Smooth muscle cell (in vitro differentiated cells): ENCODE measurements around the gene THRAP3. TPM values are rescaled to one million over a fixed set of nuclear protein-coding genes. Genes with fewer than 3 reads are reported as not detected.

ENCODE experiments used
- DNase-seq: peaks from one replicate; lab custom pipeline; 2025; ENCODE audit not compliant: unreplicated experiment; lab: John Stamatoyannopoulos, UW
- H2AFZ ChIP-seq: fragments of 200-600 bp; sonication (generic); 2 replicates; pipeline ENCODE4 v1.6.0; 2016; ENCODE audit warnings: antibody characterized with exemption, low read depth, mild to moderate bottlenecking
- H3F3A ChIP-seq: fragments of 200-600 bp; sonication (generic); 2 replicates; pipeline ENCODE4 v1.6.0; 2017; ENCODE audit warnings: antibody characterized with exemption, low read depth
- H3K27ac ChIP-seq: fragments of 200-600 bp; sonication (generic); 2 replicates; pipeline ENCODE4 v1.5.1; 2016; ENCODE audit warnings: low read depth, mild to moderate bottlenecking
- H3K27me3 ChIP-seq: fragments of 200-600 bp; sonication (generic); 2 replicates; pipeline ENCODE4 v1.6.1; 2016; ENCODE audit warnings: low read depth, mild to moderate bottlenecking
- H3K36me3 ChIP-seq: fragments of 200-600 bp; sonication (generic); 2 replicates; pipeline ENCODE4 v1.5.1; 2016; ENCODE audit warnings: low read depth
- H3K4me1 ChIP-seq: fragments of 200-600 bp; sonication (generic); 2 replicates; pipeline ENCODE4 v1.5.1; 2016; ENCODE audit warnings: low read depth
- H3K4me2 ChIP-seq: fragments of 200-600 bp; sonication (generic); 2 replicates; pipeline ENCODE4 v1.6.0; 2016; ENCODE audit warnings: mild to moderate bottlenecking
- H3K4me3 ChIP-seq: fragments of 200-600 bp; sonication (generic); 2 replicates; pipeline ENCODE4 v1.5.1; 2016; ENCODE audit warnings: mild to moderate bottlenecking
- H3K79me2 ChIP-seq: fragments of 200-600 bp; sonication (generic); 2 replicates; pipeline ENCODE4 v1.6.0; 2016; ENCODE audit warnings: low read depth, mild to moderate bottlenecking
- H3K9ac ChIP-seq: fragments of 200-600 bp; sonication (generic); 2 replicates; pipeline ENCODE4 v1.6.0; 2016; ENCODE audit warnings: low read depth
- H3K9me3 ChIP-seq: fragments of 200-600 bp; sonication (generic); replicated peaks from 2 replicates; pipeline ENCODE4 v1.5.1; 2016; ENCODE audit warnings: low read depth
- H4K20me1 ChIP-seq: fragments of 200-600 bp; sonication (generic); 2 replicates; pipeline ENCODE4 v1.6.0; 2016; ENCODE audit warnings: low read depth
- WGBS: methylation state at CpG from one replicate; pipeline ENCODE4 v1.1.7; 2016; ENCODE audit warnings: low lambda C conversion rate; 5-methylcytosine and 5-hydroxymethylcytosine counted together
- polyA plus RNA-seq: library from polyadenylated mRNA; unstranded; fragments of >200 nt; fragmentation: Nextera tagmentation; extraction: Ambion mirVana; gene quantifications from 2 replicates; pipeline ENCODE4 v1.2.1, GENCODE V29; 2016
- small RNA-seq: library from RNA; depleted of rRNA; stranded (forward); fragments of <200 nt; gene quantifications from one replicate; pipeline ENCODE3, GENCODE V24; 2014
- total RNA-seq: library from RNA; depleted of rRNA; stranded (reverse); fragments of >200 nt; gene quantifications from 2 replicates; pipeline ENCODE4 v1.2.3, GENCODE V29; 2014
- TF ChIP-seq, protein P1 (sequence below): fragments of 200-600 bp; sonication (generic); IDR thresholded peaks from 2 replicates; pipeline ENCODE4 v1.5.1; 2017; ENCODE audit warnings: borderline replicate concordance, mild to moderate bottlenecking, antibody characterized with exemption; ENCODE audit not compliant: insufficient read depth, poor library complexity, severe bottlenecking

Gene THRAP3
- total and polyA plus RNA-seq, 2 experiments from 2014 or later, result 45.1 to 60.5 TPM

DNA sequence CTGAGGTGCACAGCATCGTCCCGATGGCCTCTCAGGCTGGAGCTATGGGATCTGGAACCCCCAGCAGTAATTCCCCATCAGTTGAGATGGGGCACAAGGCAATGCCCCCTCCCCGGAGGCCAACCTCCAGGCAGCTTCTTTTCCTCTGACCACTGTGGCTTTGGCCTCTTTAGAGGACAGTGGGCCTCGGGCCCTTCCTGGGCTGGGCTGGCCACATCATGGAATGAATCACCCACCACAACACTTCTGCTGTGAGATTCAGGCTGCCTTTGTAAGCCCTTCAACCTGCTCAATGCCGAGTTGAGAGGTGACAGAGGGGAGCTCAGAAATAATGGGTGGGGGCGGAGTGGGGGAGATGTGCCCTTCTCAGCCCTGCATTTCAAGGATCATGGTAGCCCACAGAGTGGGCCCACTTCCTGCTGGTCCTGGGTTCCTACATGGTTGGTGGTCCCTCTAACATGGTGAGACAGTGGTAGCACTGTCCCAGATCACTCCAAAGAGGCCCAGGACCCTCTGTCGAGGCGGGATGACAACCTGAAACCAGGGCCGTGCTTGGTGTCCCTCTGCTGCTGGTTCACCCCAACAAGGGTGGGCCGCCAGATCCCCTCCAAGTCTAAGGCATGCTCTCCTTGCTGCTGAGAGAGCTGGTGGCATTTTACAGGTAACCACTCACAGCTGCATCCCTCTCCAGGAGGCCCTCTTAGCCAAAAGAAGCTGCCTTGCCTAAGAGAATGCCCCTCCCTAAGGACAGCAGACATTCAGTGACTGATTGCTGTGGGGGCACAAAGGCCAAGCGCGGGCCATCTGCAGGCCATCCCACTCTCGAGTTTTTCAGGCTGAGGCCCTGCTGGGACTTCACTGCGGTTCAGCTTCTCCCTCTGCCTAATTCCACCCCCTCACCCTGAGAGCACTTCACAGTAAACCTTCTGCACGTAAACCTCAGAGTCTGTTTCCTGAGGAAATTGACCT, 129.0 kb downstream of the THRAP3 start:
- H4K20me1 ChIP-seq, result no peaks in the 10 kb centered on the region
- H3K36me3 ChIP-seq, result peaks cover 4% of the 10 kb centered on the region
- TF ChIP-seq, protein P1, sequence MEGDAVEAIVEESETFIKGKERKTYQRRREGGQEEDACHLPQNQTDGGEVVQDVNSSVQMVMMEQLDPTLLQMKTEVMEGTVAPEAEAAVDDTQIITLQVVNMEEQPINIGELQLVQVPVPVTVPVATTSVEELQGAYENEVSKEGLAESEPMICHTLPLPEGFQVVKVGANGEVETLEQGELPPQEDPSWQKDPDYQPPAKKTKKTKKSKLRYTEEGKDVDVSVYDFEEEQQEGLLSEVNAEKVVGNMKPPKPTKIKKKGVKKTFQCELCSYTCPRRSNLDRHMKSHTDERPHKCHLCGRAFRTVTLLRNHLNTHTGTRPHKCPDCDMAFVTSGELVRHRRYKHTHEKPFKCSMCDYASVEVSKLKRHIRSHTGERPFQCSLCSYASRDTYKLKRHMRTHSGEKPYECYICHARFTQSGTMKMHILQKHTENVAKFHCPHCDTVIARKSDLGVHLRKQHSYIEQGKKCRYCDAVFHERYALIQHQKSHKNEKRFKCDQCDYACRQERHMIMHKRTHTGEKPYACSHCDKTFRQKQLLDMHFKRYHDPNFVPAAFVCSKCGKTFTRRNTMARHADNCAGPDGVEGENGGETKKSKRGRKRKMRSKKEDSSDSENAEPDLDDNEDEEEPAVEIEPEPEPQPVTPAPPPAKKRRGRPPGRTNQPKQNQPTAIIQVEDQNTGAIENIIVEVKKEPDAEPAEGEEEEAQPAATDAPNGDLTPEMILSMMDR, result no peak
- no peak for DNase-seq
- H2AFZ ChIP-seq, result no peak overlapping the region
- peaks cover 30% of the 10 kb centered on the region for H3K4me1 ChIP-seq
- peaks cover 19% of the 10 kb centered on the region for H3F3A ChIP-seq
- H3K27ac ChIP-seq, result peak overlapping the region; percentile 100
- H3K4me3 ChIP-seq, result no peak overlapping the region
- no peaks in the 10 kb centered on the region for H3K9me3 ChIP-seq
- H3K79me2 ChIP-seq, result peaks cover 20% of the 10 kb centered on the region
- no peak overlapping the region for H3K9ac ChIP-seq
- no peaks in the 10 kb centered on the region for H3K27me3 ChIP-seq
- peak overlapping the region; percentile 83 for H3K4me2 ChIP-seq
- whole genome bisulfite sequencing, result 68% methylated on average over 13 of the region's 15 CpGs

DNA sequence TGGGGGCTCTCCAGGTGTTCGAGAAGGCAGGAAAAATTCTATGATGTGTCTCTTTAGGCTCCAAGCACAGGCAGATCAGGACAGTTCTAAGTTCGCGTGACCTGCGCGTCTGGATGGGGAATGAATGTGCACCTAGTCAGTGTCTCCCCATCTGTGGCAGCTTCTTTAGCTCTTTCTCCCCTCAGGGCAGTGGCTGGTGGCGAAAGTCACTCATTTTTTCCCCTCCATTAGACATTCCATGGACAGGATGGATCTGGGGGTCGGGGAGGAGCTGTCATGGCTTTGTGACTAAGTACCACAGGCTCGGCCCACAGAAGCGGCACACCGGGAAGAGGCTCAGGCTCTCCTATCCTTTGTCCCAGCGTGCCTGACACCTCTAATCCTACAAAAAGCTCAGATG, 130.2 kb downstream of the THRAP3 start:
- 84% methylated on average over 11 of the region's 11 CpGs for WGBS
- DNase-seq, result no peak
- no peaks in the 10 kb centered on the region for H4K20me1 ChIP-seq

More for the DNA sequence above, 130.2 kb downstream of the THRAP3 start:
- Histone ChIP-seq H3K36me3 (peaks cover 4% of the 10 kb centered on the region), H3K4me2 (no peak overlapping the region), H3K4me1 (peaks cover 30% of the 10 kb centered on the region), H3F3A (peaks cover 12% of the 10 kb centered on the region), H3K27me3 (no peaks in the 10 kb centered on the region), H3K79me2 (peaks cover 21% of the 10 kb centered on the region), H2AFZ (no peak overlapping the region), H3K27ac (peak overlapping the region; percentile 100), H3K4me3 (no peak overlapping the region), H3K9ac (no peak overlapping the region), H3K9me3 (no peaks in the 10 kb centered on the region)
- TF ChIP-seq, protein P1, result no peak

Small RNAs within 50 kb of the gene (small RNA-seq; reads per million reads assigned to genes)
- gene RN7SL131P, result not detected
- 0.32 reads per million, percentile 7 among the genes with 10 or more reads in this experiment for gene UBE2V2P4

Other genes with a start within 250 kb of the THRAP3 start
- 0.27 TPM in 1 of 2 replicates, not detected in the other for gene TEKT2, start 140.3 kb upstream of the THRAP3 start, total RNA-seq
- 0.66 and 0.85 TPM in 2 replicates for gene TEKT2, start 140.3 kb upstream of the THRAP3 start, polyA plus RNA-seq
- 26.7 and 31.0 TPM in 2 replicates for gene ADPRS, start 135.6 kb upstream of the THRAP3 start, total RNA-seq
- 38.8 and 44.1 TPM in 2 replicates for gene ADPRS, start 135.6 kb upstream of the THRAP3 start, polyA plus RNA-seq
- gene COL8A2, start 99.2 kb upstream of the THRAP3 start, total RNA-seq, result 21.7 and 32.9 TPM in 2 replicates
- gene COL8A2, start 99.2 kb upstream of the THRAP3 start, polyA plus RNA-seq, result 35.9 and 59.0 TPM in 2 replicates
- gene TRAPPC3, start 75.0 kb upstream of the THRAP3 start, total RNA-seq, result 67.8 and 202 TPM in 2 replicates
- 113 and 114 TPM in 2 replicates for gene TRAPPC3, start 75.0 kb upstream of the THRAP3 start, polyA plus RNA-seq
- 102 and 109 TPM in 2 replicates for gene MAP7D1, start 68.3 kb upstream of the THRAP3 start, total RNA-seq
- 169 and 186 TPM in 2 replicates for gene MAP7D1, start 68.3 kb upstream of the THRAP3 start, polyA plus RNA-seq
- 12.0 and 16.4 TPM in 2 replicates for gene SH3D21, start 81.9 kb downstream of the THRAP3 start, total RNA-seq
- 6.9 and 8.2 TPM in 2 replicates for gene SH3D21, start 81.9 kb downstream of the THRAP3 start, polyA plus RNA-seq
- 49.8 and 88.7 TPM in 2 replicates for gene EVA1B, start 99.2 kb downstream of the THRAP3 start, total RNA-seq
- 164 and 182 TPM in 2 replicates for gene EVA1B, start 99.2 kb downstream of the THRAP3 start, polyA plus RNA-seq
- 7.2 and 8.4 TPM in 2 replicates for gene STK40, start 161.5 kb downstream of the THRAP3 start, total RNA-seq
- 18.8 and 28.3 TPM in 2 replicates for gene STK40, start 161.5 kb downstream of the THRAP3 start, polyA plus RNA-seq
- 6.9 and 12.2 TPM in 2 replicates for gene LSM10, start 173.5 kb downstream of the THRAP3 start, total RNA-seq
- gene LSM10, start 173.5 kb downstream of the THRAP3 start, polyA plus RNA-seq, result 59.4 and 72.9 TPM in 2 replicates
- 6.0 and 13.5 TPM in 2 replicates for gene OSCP1, start 226.0 kb downstream of the THRAP3 start, total RNA-seq
- gene OSCP1, start 226.0 kb downstream of the THRAP3 start, polyA plus RNA-seq, result 10.7 and 11.2 TPM in 2 replicates
- gene MRPS15, start 239.9 kb downstream of the THRAP3 start, total RNA-seq, result 71.3 and 78.3 TPM in 2 replicates
- gene MRPS15, start 239.9 kb downstream of the THRAP3 start, polyA plus RNA-seq, result 132 and 141 TPM in 2 replicates